SK-N-SH treated with all-trans-retinoic acid at 6 μM for 48 hours (cell line): ENCODE data around the gene NAV3.

Experiments used
- ATAC-seq: fragments of 200-7000 bp; cut with Tn5 transposase; 3 replicates; pipeline ENCODE4 v1.9.1; 2020; ENCODE audit warnings: mild to moderate bottlenecking, moderate library complexity
- ARNTL ChIP-seq: fragments of 450-650 bp; formaldehyde crosslinking; IDR thresholded peaks from 2 replicates; pipeline ENCODE4 v1.5.0; 2020; ENCODE audit warnings: low read depth, mild to moderate bottlenecking, moderate library complexity, borderline replicate concordance
- CREB5 ChIP-seq: fragments of 250-450 bp; sonication (Bioruptor Pico); IDR thresholded peaks from 2 replicates; pipeline ENCODE4 v1.5.1; 2020; ENCODE audit warnings: low read depth, mild to moderate bottlenecking, moderate library complexity
- CSDC2 ChIP-seq: fragments of 250-450 bp; sonication (Bioruptor Pico); IDR thresholded peaks from 2 replicates; pipeline ENCODE4 v1.5.0; 2020; ENCODE audit warnings: mild to moderate bottlenecking, moderate library complexity
- CSRNP3 ChIP-seq: fragments of 250-450 bp; sonication (Bioruptor Pico); IDR thresholded peaks from 2 replicates; pipeline ENCODE4 v1.5.1; 2021; ENCODE audit warnings: mild to moderate bottlenecking, moderate library complexity
- ESRRG ChIP-seq: fragments of 250-450 bp; sonication (Bioruptor Pico); IDR thresholded peaks from 2 replicates; pipeline ENCODE4 v1.6.1; 2021; ENCODE audit warnings: mild to moderate bottlenecking
- GLIS3 ChIP-seq: fragments of 250-450 bp; sonication (Bioruptor Pico); IDR thresholded peaks from 2 replicates; pipeline ENCODE4 v1.5.0; 2020; ENCODE audit warnings: mild to moderate bottlenecking, moderate library complexity
- ISL1 ChIP-seq: fragments of 250-450 bp; sonication (Bioruptor Pico); IDR thresholded peaks from 2 replicates; pipeline ENCODE4 v2.1.2; 2022; ENCODE audit warnings: mild to moderate bottlenecking, moderate library complexity
- OSR1 ChIP-seq: fragments of 250-450 bp; sonication (Bioruptor Pico); IDR thresholded peaks from 2 replicates; pipeline ENCODE4 v1.8.0; 2022; ENCODE audit warnings: moderate library complexity, mild to moderate bottlenecking, inconsistent platforms
- PATZ1 ChIP-seq: fragments of 250-450 bp; sonication (Bioruptor Pico); IDR thresholded peaks from 2 replicates; pipeline ENCODE4 v1.8.0; 2020; ENCODE audit warnings: mild to moderate bottlenecking, moderate library complexity, borderline replicate concordance
- POU6F1 ChIP-seq: fragments of 250-450 bp; sonication (Bioruptor Pico); IDR thresholded peaks from 2 replicates; pipeline ENCODE4 v1.8.0; 2021; ENCODE audit warnings: low read depth, mild to moderate bottlenecking, moderate library complexity, borderline replicate concordance
- PPARA ChIP-seq: fragments of 250-450 bp; sonication (Bioruptor Pico); IDR thresholded peaks from 2 replicates; pipeline ENCODE4 v1.5.0; 2020; ENCODE audit warnings: mild to moderate bottlenecking, borderline replicate concordance
- RARB ChIP-seq: fragments of 250-450 bp; sonication (Bioruptor Pico); IDR thresholded peaks from 2 replicates; pipeline ENCODE4 v1.8.0; 2021; ENCODE audit warnings: mild to moderate bottlenecking, moderate library complexity
- SNAI2 ChIP-seq: fragments of 250-450 bp; sonication (Bioruptor Pico); IDR thresholded peaks from 2 replicates; pipeline ENCODE4 v1.5.0; 2020; ENCODE audit warnings: mild to moderate bottlenecking, moderate library complexity
- TCF4 ChIP-seq: fragments of 250-450 bp; sonication (Bioruptor Pico); IDR thresholded peaks from 2 replicates; pipeline ENCODE4 v1.8.0; 2021; ENCODE audit warnings: mild to moderate bottlenecking, moderate library complexity, borderline replicate concordance
- TOX ChIP-seq: fragments of 250-450 bp; sonication (Bioruptor Pico); IDR thresholded peaks from 2 replicates; pipeline ENCODE4 v1.8.0; 2021; ENCODE audit warnings: mild to moderate bottlenecking, moderate library complexity, borderline replicate concordance
- TSHZ2 ChIP-seq: fragments of 250-450 bp; sonication (Bioruptor Pico); IDR thresholded peaks from 2 replicates; pipeline ENCODE4 v1.5.0; 2020; ENCODE audit warnings: mild to moderate bottlenecking, moderate library complexity
- ZC3H10 ChIP-seq: fragments of 250-450 bp; sonication (Bioruptor Pico); IDR thresholded peaks from 2 replicates; pipeline ENCODE4 v1.5.1; 2021; ENCODE audit warnings: mild to moderate bottlenecking, moderate library complexity
- ZFP3 ChIP-seq: fragments of 250-450 bp; sonication (Bioruptor Pico); IDR thresholded peaks from 2 replicates; pipeline ENCODE4 v1.5.0; 2020; ENCODE audit warnings: mild to moderate bottlenecking, moderate library complexity
- ZFP30 ChIP-seq: fragments of 450-650 bp; formaldehyde crosslinking; IDR thresholded peaks from 2 replicates; pipeline ENCODE4 v1.5.0; 2022; ENCODE audit warnings: mild to moderate bottlenecking, moderate library complexity
- ZNF565 ChIP-seq: fragments of 450-650 bp; formaldehyde crosslinking; conservative IDR thresholded peaks from 2 replicates; pipeline ENCODE4 v1.5.0; 2020; ENCODE audit warnings: low read depth, mild to moderate bottlenecking, moderate library complexity
- ZNF70 ChIP-seq: fragments of 450-650 bp; formaldehyde crosslinking; IDR thresholded peaks from 2 replicates; pipeline ENCODE4 v1.5.0; 2020; ENCODE audit warnings: mild to moderate bottlenecking, moderate library complexity
- ZNF8 ChIP-seq: fragments of 450-650 bp; formaldehyde crosslinking; IDR thresholded peaks from 2 replicates; pipeline ENCODE4 v1.5.0; 2020; ENCODE audit warnings: mild to moderate bottlenecking, moderate library complexity

NAV3 gene

GRCh38 chr12:77963576-77964178, 133.0 kb downstream of the NAV3 start:
- TF ChIP-seq POU6F1 (CRISPR knock-in tag) = no peak
- ATAC-seq = no peak

- TF ChIP-seq ARNTL = no peak
- TF ChIP-seq ZFP3 (CRISPR knock-in tag) = no peak
- TF ChIP-seq ESRRG = no peak
- TF ChIP-seq POU6F1 (CRISPR knock-in tag) = no peak
- no peak for TF ChIP-seq ZC3H10
- no peak for TF ChIP-seq RARB (CRISPR knock-in tag)
- TF ChIP-seq TSHZ2 = no peak
- TF ChIP-seq GLIS3 (CRISPR knock-in tag) = no peak
- TF ChIP-seq ZNF8 (CRISPR knock-in tag) = no peak
- no peak for TF ChIP-seq TOX (CRISPR knock-in tag)
- no peak for TF ChIP-seq ISL1 (CRISPR knock-in tag)
- peak; percentile 21; the same call in 2 of the 3 replicates for ATAC-seq
Measured at GRCh38 chr12:77965790-77966189, 135.1 kb downstream of the NAV3 start.

GRCh38 chr12:77968021-77968420, 137.3 kb downstream of the NAV3 start:
- TF ChIP-seq CREB5 = no peak
- TF ChIP-seq ARNTL = no peak
- no peak for TF ChIP-seq SNAI2 (CRISPR knock-in tag)
- TF ChIP-seq TCF4 (CRISPR knock-in tag) = no peak
- no peak for TF ChIP-seq CSDC2 (CRISPR knock-in tag)
- no peak for TF ChIP-seq TOX (CRISPR knock-in tag)
- no peak for TF ChIP-seq TSHZ2
- TF ChIP-seq ZNF565 (CRISPR knock-in tag) = no peak
- TF ChIP-seq PPARA = no peak
- TF ChIP-seq CSRNP3 (CRISPR knock-in tag) = no peak
- no peak for TF ChIP-seq ZC3H10
- TF ChIP-seq ZFP3 (CRISPR knock-in tag) = no peak
- no peak for TF ChIP-seq PATZ1 (CRISPR knock-in tag)
- no peak for TF ChIP-seq ESRRG
- TF ChIP-seq ZFP30 (CRISPR knock-in tag) = no peak
- TF ChIP-seq OSR1 (CRISPR knock-in tag) = no peak
- TF ChIP-seq ISL1 (CRISPR knock-in tag) = no peak
- TF ChIP-seq ZNF70 (CRISPR knock-in tag) = no peak
- TF ChIP-seq GLIS3 (CRISPR knock-in tag) = no peak
- TF ChIP-seq POU6F1 (CRISPR knock-in tag) = no peak
- no peak for ATAC-seq
